ENCODE results near the gene TRAM2.
"Not testable (repeated sequence)": the region's sequence is repeated elsewhere in the genome, so short reads cannot be mapped to it uniquely, and the experiment has no call there.

Gene TRAM2

GRCh38 chr6:52491203-52492069, 85.4 kb downstream of the TRAM2 start:
- no peak overlapping the region for H3K27ac ChIP-seq
- TF ChIP-seq ZFX (IDR thresholded peaks at IDR 0.05), result no peak
- TF ChIP-seq, protein P1, sequence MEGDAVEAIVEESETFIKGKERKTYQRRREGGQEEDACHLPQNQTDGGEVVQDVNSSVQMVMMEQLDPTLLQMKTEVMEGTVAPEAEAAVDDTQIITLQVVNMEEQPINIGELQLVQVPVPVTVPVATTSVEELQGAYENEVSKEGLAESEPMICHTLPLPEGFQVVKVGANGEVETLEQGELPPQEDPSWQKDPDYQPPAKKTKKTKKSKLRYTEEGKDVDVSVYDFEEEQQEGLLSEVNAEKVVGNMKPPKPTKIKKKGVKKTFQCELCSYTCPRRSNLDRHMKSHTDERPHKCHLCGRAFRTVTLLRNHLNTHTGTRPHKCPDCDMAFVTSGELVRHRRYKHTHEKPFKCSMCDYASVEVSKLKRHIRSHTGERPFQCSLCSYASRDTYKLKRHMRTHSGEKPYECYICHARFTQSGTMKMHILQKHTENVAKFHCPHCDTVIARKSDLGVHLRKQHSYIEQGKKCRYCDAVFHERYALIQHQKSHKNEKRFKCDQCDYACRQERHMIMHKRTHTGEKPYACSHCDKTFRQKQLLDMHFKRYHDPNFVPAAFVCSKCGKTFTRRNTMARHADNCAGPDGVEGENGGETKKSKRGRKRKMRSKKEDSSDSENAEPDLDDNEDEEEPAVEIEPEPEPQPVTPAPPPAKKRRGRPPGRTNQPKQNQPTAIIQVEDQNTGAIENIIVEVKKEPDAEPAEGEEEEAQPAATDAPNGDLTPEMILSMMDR (conservative IDR thresholded peaks at IDR 0.05), result no peak

DNA sequence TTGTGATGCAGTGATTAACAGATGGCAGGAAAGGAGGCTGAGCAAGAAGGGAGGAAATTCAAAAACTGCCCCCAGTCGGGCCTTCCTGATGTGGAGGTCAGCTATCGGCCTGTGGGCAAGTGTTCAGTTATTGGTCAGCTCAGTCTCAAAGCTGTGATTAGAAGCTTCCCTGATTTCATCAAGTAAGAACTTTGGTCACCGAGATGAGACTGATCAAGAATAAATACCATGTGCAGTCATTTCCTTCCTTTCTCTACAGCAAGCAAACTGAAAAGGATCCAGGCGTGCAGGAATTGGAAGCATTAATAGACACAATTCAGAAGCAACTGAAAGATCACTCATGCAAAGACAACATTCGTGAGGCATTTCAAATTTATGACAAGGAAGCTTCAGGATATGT, 87.0 kb downstream of the TRAM2 start:
- H3K27ac ChIP-seq, result no peak overlapping the region
- TF ChIP-seq ZFX (IDR thresholded peaks at IDR 0.05), result no peak
- TF ChIP-seq, protein P1 (conservative IDR thresholded peaks at IDR 0.05), result no peak

DNA sequence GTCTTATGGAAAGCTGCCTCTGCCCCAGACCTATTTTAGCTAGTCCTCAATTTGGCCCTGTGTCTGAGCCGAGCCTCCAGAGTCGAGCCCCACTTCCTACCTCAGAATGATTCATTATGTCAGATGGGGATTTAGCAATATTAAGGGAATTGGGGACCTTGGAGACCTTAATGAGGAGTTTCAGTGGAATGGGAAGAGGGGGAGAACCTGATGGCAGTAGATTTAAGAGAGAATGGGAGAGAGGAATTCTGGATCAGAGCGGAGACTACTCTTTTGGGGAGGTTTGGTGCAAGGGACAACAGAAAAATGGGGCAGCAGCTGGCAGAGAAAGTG, 93.2 kb downstream of the TRAM2 start:
- no peak overlapping the region for H3K27ac ChIP-seq
- TF ChIP-seq, protein P1 (conservative IDR thresholded peaks at IDR 0.05), result no peak
- no peak for TF ChIP-seq ZFX (IDR thresholded peaks at IDR 0.05)

GRCh38 chr6:52482903-52483670, 93.8 kb downstream of the TRAM2 start:
- no peak for TF ChIP-seq ZFX (IDR thresholded peaks at IDR 0.05)
- TF ChIP-seq, protein P1 (conservative IDR thresholded peaks at IDR 0.05), result no peak
- no peak overlapping the region for H3K27ac ChIP-seq

DNA sequence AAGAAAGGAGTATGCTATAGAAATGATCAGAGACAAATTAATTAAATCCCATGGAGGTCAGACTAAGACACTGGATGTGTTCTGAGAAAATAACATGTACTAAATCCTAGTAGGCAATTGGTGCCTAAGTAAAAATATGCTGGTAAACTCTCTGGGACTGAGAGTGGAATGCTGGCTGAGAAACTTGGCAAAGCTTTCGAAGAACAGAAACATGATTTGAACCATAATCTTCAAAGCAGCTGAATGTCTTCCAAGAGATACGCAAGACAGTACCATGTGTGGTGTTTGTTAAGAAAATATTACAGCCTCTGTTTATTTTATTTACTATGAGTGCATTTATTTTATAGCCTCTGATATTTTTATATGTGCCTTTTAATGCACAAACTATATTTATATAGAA, 101.6 kb downstream of the TRAM2 start:
- TF ChIP-seq, protein P1 (conservative IDR thresholded peaks at IDR 0.05), result no peak
- no peak for TF ChIP-seq ZFX (IDR thresholded peaks at IDR 0.05)
- no peak overlapping the region for H3K27ac ChIP-seq

GRCh38 chr6:52474173-52474572, 102.7 kb downstream of the TRAM2 start:
- no peak overlapping the region for H3K27ac ChIP-seq
- TF ChIP-seq ZFX (IDR thresholded peaks at IDR 0.05), result no peak
- TF ChIP-seq, protein P1 (conservative IDR thresholded peaks at IDR 0.05), result no peak

DNA sequence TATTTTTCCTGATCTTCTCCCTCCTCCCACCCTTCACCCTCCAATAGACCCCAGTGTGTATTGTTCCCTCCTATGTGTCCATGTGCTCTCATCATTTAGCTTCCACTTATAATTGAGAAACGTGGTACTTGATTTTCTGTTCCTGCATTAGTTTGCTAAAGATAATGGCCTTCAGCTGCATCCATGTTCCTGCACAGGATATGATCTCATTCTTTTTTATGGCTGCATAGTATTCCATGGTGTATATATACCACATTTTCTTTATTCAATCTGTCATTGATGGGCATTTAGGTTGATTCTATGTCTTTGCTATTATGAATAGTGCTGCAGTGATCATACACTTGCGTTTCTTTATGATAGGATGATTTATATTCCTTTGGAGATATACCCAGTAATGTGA, 115.7 kb downstream of the TRAM2 start:
- not testable (repeated sequence) for H3K27ac ChIP-seq
